Fibroblast of the aortic adventitia (primary cell): ENCODE measurements around the gene NR2E3. TPM values are rescaled to one million over a fixed set of nuclear protein-coding genes. Genes with fewer than 3 reads are reported as not detected.
A peak's percentile ranks its signal among the peaks of the same experiment; 100 is the strongest.

Experiments used
- DNase-seq: peaks from one replicate; pipeline ENCODE4 v3.0.0-alpha.2; 2010; ENCODE audit warnings: low read depth
- H3K4me3 ChIP-seq: 2 replicates; pipeline ENCODE4 v1.5.1; 2011; ENCODE audit warnings: low read depth, mild to moderate bottlenecking, control low read depth, low read length, moderate library complexity
- total RNA-seq: library from RNA; depleted of rRNA; stranded (reverse); fragments of >200 nt; gene quantifications from 2 replicates; pipeline ENCODE4 v1.2.3, GENCODE V29; 2012; ENCODE audit warnings: low replicate concordance
- TF ChIP-seq, protein P1 (sequence below): IDR thresholded peaks from 2 replicates; pipeline ENCODE4 v1.5.1; 2011; ENCODE audit warnings: mild to moderate bottlenecking, low read length, control low read depth, inconsistent platforms; ENCODE audit not compliant: insufficient read depth

NR2E3 gene
- total RNA-seq, 1 donor: 0.63 TPM

DNA sequence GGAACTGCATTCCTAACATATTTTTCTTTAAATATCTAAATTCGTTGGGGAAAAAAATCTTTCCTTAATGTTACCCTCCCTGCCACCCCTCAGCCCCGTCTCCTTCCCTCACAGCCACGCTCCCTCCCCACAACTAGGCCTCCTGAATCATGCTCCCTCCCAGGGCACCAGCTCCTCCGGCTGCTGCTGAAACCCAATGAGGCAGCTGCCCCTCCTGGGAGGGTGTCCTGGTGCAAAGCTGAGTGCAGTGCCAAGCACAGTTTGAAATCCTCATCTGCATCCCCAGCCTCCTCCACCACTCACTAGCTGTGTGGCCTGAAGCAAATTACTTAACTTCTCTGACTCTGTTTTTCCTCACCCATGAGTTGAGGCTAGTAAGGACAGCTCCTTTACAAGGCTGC is 2.7 kb upstream of the NR2E3 start:
- TF ChIP-seq, protein P1, sequence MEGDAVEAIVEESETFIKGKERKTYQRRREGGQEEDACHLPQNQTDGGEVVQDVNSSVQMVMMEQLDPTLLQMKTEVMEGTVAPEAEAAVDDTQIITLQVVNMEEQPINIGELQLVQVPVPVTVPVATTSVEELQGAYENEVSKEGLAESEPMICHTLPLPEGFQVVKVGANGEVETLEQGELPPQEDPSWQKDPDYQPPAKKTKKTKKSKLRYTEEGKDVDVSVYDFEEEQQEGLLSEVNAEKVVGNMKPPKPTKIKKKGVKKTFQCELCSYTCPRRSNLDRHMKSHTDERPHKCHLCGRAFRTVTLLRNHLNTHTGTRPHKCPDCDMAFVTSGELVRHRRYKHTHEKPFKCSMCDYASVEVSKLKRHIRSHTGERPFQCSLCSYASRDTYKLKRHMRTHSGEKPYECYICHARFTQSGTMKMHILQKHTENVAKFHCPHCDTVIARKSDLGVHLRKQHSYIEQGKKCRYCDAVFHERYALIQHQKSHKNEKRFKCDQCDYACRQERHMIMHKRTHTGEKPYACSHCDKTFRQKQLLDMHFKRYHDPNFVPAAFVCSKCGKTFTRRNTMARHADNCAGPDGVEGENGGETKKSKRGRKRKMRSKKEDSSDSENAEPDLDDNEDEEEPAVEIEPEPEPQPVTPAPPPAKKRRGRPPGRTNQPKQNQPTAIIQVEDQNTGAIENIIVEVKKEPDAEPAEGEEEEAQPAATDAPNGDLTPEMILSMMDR: no peak
- DNase-seq: peak; percentile 23
- no peak overlapping the region for H3K4me3 ChIP-seq

DNA sequence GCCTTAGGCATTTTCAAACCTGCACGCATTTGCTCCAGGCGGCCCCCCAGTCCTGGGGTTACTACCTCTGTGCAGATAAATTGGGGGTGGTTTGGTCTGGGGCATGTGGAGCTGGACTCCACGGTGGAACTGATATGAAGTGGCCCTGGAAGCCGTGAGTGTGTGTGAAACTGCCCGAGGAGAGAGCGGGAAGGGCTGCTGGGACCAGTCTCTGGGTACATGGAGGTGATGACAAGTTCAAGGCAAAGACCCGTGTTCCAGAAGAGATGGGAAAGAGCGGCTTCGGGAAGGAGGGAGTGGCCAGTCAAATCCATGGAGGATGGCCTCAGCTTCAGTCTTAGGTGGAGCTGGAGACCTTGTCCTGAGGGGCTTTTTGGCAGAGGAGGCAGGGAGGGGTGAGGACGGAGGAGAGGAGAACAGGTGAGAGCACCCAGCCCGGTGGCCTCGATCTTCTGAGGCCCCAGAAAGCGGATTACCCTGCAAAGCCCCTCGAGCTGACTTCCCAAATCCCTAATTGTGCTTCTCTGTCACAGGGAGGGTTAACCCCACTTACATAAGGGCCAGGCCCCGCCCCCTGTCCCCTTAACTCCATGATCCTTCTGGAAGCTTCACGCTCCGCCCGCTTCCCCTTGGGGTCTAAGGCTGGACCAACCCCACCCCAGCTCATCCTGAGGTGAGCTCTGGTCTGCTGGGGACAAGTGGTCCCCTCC is 1.9 kb upstream of the NR2E3 start:
- no peak overlapping the region for H3K4me3 ChIP-seq
- TF ChIP-seq, protein P1: no peak
- DNase-seq: no peak

DNA sequence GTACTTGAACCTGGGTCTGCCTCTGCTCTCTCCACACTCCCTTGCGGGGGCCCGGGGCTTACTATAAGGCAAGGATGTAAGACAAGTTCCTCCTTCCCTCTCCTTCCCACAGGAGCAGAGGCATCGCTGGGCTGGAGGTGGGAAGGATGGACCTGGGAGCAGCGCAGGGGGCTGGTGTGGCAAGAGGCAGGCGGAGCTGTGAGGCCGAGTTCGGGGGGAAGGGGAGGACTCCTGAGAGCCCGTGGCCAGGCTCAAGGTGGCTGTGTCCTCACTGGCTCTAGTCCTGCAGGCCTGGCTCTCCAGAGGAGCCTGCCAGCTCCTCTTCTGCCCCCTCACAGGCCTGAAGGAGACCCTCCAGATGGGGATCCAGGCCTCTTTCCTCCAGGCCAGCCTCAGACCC is 1.0 kb upstream of the NR2E3 start:
- H3K4me3 ChIP-seq: no peak overlapping the region
- DNase-seq: no peak
- TF ChIP-seq, protein P1: no peak

DNA sequence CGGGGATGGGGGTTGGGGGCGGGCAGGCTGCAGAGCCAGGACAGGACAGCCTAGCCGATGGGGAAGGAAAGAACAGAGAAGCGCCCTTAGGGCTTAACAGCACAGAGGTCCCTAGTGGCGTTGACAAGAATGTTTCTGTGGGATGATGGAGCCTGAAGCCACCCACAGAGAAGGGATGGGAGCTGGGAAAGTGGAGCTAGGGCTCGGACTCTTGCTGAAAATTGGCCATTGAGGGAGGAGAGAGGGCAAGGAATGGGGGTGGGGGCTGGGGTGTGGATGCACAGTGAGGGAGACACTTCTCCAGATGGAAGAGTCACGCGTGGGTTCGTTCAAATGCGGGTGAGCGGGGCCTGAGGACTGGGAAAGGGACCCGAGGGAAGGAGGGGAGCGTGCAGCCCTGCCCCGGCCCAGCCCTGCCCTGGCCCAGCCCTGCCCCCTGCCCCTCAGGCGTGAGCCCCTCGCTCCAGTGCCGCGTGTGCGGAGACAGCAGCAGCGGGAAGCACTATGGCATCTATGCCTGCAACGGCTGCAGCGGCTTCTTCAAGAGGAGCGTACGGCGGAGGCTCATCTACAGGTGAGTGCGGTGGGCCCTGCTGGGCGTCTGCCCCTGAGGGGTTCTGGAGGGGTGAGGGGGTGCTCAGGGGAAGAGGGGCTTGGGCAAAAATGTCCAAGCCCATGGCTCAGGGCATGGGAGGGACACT is 832 bp downstream of the NR2E3 start:
- no peak for DNase-seq
- H3K4me3 ChIP-seq: no peak overlapping the region
- TF ChIP-seq, protein P1: no peak

DNA sequence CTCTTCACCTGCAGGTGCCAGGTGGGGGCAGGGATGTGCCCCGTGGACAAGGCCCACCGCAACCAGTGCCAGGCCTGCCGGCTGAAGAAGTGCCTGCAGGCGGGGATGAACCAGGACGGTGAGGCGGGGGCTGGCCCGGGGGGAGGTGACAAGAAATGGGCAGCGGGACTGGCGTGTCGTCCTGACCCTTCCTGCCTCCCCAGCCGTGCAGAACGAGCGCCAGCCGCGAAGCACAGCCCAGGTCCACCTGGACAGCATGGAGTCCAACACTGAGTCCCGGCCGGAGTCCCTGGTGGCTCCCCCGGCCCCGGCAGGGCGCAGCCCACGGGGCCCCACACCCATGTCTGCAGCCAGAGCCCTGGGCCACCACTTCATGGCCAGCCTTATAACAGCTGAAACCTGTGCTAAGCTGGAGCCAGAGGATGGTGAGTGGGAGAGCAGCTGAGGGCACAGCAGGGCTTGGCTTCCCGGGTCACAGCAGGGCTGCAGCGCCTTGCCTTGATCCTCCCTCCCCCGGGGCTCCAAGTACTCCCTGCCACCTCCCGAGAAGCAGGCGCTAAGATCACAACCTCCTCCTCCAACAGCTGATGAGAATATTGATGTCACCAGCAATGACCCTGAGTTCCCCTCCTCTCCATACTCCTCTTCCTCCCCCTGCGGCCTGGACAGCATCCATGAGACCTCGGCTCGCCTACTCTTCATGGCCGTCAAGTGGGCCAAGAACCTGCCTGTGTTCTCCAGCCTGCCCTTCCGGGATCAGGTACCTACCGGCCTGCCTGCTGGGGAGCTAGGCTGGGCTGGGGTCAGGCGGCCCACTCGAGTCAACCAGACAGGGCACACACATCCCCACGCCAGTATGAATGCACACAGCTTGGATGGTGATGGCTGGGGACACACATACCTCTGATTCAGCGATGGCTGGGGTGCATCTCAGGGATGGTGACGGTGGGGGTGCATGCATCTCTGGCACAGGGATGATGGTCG is 1.7 kb downstream of the NR2E3 start:
- H3K4me3 ChIP-seq: no peak overlapping the region
- no peak for DNase-seq
- TF ChIP-seq, protein P1: no peak

DNA sequence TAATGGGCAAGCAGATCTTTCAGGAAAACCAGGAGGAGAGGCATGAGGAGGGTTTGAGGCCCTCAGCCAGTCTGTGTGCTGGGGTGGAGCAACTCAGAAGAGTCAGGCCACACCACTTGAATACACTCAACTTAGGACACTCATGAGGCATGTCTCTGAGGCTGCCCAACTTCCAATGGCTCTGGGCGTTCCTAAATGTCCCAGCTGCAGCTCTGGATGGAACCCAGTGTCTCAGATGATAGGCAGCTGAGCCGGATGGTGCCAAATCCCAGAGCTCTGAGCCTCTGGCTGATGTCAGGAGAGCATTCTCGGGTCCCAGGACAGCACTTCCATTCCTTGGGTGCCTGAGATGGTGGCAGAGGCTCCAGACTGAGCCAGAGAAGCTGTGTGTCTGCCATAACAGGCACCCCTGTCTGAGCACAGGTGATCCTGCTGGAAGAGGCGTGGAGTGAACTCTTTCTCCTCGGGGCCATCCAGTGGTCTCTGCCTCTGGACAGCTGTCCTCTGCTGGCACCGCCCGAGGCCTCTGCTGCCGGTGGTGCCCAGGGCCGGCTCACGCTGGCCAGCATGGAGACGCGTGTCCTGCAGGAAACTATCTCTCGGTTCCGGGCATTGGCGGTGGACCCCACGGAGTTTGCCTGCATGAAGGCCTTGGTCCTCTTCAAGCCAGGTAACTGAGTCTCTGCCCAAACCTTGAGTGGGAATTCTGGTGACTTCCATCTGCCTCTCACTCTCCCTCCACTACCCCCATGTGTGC is 2.8 kb downstream of the NR2E3 start:
- H3K4me3 ChIP-seq: no peak overlapping the region
- no peak for DNase-seq
- TF ChIP-seq, protein P1: no peak
